OCI-LY1 (cell line): ENCODE measurements around the gene BBS9.

ENCODE experiments used
- H2AFZ ChIP-seq: fragments of 200-600 bp; sonication (generic), shearing (Covaris generic); 2 replicates; pipeline ENCODE4 v1.6.0; 2014; ENCODE audit warnings: antibody characterized with exemption, mild to moderate bottlenecking, low read length
- H3F3A ChIP-seq: fragments of 200-600 bp; sonication (generic), shearing (Covaris generic); 2 replicates; pipeline ENCODE4 v1.6.0; 2014; ENCODE audit warnings: mild to moderate bottlenecking, antibody characterized with exemption, low read length, moderate library complexity; ENCODE audit not compliant: insufficient read depth
- H3K27ac ChIP-seq: fragments of 200-600 bp; sonication (generic); 2 replicates; pipeline ENCODE4 v1.5.1; 2014; ENCODE audit warnings: low read length, mixed run types, mild to moderate bottlenecking, low read depth; ENCODE audit not compliant: poor library complexity, severe bottlenecking
- H3K27me3 ChIP-seq: fragments of 200-600 bp; sonication (generic); 2 replicates; pipeline ENCODE4 v1.6.0; 2014; ENCODE audit warnings: antibody characterized with exemption, mild to moderate bottlenecking, low read length, moderate library complexity; ENCODE audit not compliant: insufficient read depth
- H3K36me3 ChIP-seq: fragments of 200-600 bp; sonication (generic); 2 replicates; pipeline ENCODE4 v1.6.1; 2014; ENCODE audit warnings: mild to moderate bottlenecking, antibody characterized with exemption, low read length, moderate library complexity, mixed read lengths; ENCODE audit not compliant: insufficient read depth
- H3K4me1 ChIP-seq: fragments of 200-600 bp; sonication (generic); 2 replicates; pipeline ENCODE4 v1.5.1; 2014; ENCODE audit warnings: mild to moderate bottlenecking, low read length, moderate library complexity; ENCODE audit not compliant: insufficient read depth, severe bottlenecking
- H3K4me2 ChIP-seq: fragments of 200-600 bp; sonication (generic), shearing (Covaris generic); 2 replicates; pipeline ENCODE4 v1.6.1; 2014; ENCODE audit warnings: low read length
- H3K4me3 ChIP-seq: fragments of 200-600 bp; sonication (generic); 2 replicates; pipeline ENCODE4 v1.5.1; 2014; ENCODE audit warnings: low read length, low read depth, mild to moderate bottlenecking, mixed read lengths; ENCODE audit not compliant: poor library complexity, severe bottlenecking
- H3K79me2 ChIP-seq: fragments of 200-600 bp; shearing (Covaris generic); 2 replicates; pipeline ENCODE4 v1.6.1; 2016; ENCODE audit warnings: mixed run types, low read length, mixed read lengths; ENCODE audit not compliant: insufficient read depth
- H3K9ac ChIP-seq: fragments of 200-600 bp; sonication (generic), shearing (Covaris generic); 2 replicates; pipeline ENCODE4 v1.6.1; 2014; ENCODE audit warnings: mild to moderate bottlenecking, low read length, mixed read lengths
- H3K9me2 ChIP-seq: fragments of 200-600 bp; sonication (generic), shearing (Covaris generic); 2 replicates; pipeline ENCODE4 v1.6.1; 2014; ENCODE audit warnings: low read depth, mild to moderate bottlenecking, low read length, mixed read lengths
- H3K9me3 ChIP-seq: fragments of 200-600 bp; shearing (Covaris generic); 2 replicates; pipeline ENCODE4 v1.6.1; 2014; ENCODE audit warnings: low read length, mixed read lengths
- H4K20me1 ChIP-seq: fragments of 200-600 bp; sonication (generic), shearing (Covaris generic); 2 replicates; pipeline ENCODE4 v1.6.0; 2016; ENCODE audit warnings: mild to moderate bottlenecking, low read length; ENCODE audit not compliant: insufficient read depth
- EZH2 ChIP-seq: fragments of 200-600 bp; sonication (generic), shearing (Covaris generic); IDR thresholded peaks from 2 replicates; pipeline ENCODE4 v1.8.0; 2017; ENCODE audit warnings: borderline replicate concordance, mixed run types, mild to moderate bottlenecking, antibody characterized with exemption, low read length, moderate library complexity, mixed read lengths
- TF ChIP-seq, protein P1 (sequence below): fragments of 200-600 bp; sonication (generic), shearing (Covaris generic); IDR thresholded peaks from 2 replicates; pipeline ENCODE4 v1.5.1; 2017; ENCODE audit warnings: mild to moderate bottlenecking, antibody characterized with exemption, low read length, moderate library complexity, mixed read lengths

Gene BBS9

DNA sequence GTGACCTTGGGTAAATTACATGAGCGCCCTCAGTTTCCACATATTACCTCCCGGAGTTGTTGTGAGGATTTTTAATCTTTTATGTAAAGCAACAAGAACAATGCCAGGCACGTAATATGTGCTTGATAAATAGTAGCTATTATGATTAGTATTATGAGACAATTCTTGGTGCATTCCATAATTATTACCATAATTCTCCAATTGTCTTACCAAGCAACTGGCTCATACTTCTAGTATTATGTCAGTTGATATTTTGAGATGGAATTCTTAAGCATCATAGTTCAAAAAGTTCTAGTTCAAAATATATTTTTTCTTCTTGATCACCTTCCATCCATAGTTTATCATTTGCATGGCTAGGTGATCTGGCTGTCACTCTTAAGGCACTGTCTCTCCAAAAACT, 259.0 kb downstream of the BBS9 start:
- Histone ChIP-seq H3K9ac (no peak overlapping the region), H3K4me1 (no peaks in the 10 kb centered on the region), H3K27me3 (no peaks in the 10 kb centered on the region), H3K4me3 (no peak overlapping the region), H4K20me1 (no peaks in the 10 kb centered on the region), H3K36me3 (no peaks in the 10 kb centered on the region), H3K79me2 (no peaks in the 10 kb centered on the region), H3K9me3 (no peaks in the 10 kb centered on the region), H3K9me2 (no peaks in the 10 kb centered on the region), H2AFZ (no peak overlapping the region), H3F3A (no peaks in the 10 kb centered on the region), H3K4me2 (no peak overlapping the region), H3K27ac (no peak overlapping the region)
- no peak for TF ChIP-seq EZH2
- TF ChIP-seq, protein P1, sequence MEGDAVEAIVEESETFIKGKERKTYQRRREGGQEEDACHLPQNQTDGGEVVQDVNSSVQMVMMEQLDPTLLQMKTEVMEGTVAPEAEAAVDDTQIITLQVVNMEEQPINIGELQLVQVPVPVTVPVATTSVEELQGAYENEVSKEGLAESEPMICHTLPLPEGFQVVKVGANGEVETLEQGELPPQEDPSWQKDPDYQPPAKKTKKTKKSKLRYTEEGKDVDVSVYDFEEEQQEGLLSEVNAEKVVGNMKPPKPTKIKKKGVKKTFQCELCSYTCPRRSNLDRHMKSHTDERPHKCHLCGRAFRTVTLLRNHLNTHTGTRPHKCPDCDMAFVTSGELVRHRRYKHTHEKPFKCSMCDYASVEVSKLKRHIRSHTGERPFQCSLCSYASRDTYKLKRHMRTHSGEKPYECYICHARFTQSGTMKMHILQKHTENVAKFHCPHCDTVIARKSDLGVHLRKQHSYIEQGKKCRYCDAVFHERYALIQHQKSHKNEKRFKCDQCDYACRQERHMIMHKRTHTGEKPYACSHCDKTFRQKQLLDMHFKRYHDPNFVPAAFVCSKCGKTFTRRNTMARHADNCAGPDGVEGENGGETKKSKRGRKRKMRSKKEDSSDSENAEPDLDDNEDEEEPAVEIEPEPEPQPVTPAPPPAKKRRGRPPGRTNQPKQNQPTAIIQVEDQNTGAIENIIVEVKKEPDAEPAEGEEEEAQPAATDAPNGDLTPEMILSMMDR: no peak

DNA sequence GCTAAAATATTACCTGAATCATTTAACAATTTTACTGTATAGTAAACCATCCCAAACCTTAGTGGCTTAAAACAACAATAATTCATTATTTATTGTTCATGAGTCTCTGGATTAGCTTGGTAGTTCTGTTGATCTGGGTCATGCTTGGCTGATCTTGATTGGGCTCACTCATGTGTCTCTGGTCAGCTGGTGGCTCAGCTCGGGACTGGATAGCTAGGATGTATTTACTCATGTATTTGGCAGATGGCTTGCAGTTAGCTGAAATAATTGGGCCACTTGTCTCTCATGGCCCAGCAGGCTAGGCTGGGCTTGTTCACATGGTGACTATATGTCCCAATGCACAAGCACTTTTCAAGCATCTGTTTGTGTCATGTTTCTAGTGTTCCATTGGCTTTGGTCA, 262.8 kb downstream of the BBS9 start:
- Histone ChIP-seq H3K36me3 (no peaks in the 10 kb centered on the region), H3F3A (no peaks in the 10 kb centered on the region), H2AFZ (no peak overlapping the region), H3K79me2 (no peaks in the 10 kb centered on the region), H3K27ac (no peak overlapping the region), H3K4me3 (no peak overlapping the region), H3K9ac (no peak overlapping the region), H3K9me2 (no peaks in the 10 kb centered on the region), H3K27me3 (no peaks in the 10 kb centered on the region), H3K4me1 (no peaks in the 10 kb centered on the region), H3K4me2 (no peak overlapping the region), H4K20me1 (no peaks in the 10 kb centered on the region), H3K9me3 (no peaks in the 10 kb centered on the region)
- TF ChIP-seq, protein P1: no peak
- no peak for TF ChIP-seq EZH2

DNA sequence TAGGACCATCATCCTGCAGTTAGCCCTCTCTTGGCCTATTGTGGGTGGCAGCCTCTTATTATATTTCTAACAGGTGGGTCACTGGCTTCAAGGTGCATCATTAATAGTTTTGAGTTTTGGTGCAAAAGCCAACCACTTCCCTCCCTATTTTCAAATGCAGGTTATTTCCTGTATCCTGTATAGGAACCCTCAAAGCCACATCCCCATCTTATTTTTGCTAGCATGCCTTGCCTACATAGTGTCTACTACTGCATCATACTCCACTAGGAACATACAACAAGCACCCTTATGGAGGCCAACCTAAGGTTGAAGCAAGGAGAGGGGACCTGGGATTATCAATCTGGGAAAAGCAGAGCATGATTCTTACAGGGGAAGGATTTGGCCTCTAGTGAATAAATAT, 264.4 kb downstream of the BBS9 start:
- TF ChIP-seq, protein P1: no peak
- no peak for TF ChIP-seq EZH2

More for the DNA sequence above, 264.4 kb downstream of the BBS9 start:
- no peaks in the 10 kb centered on the region for H3K9me3 ChIP-seq
- no peaks in the 10 kb centered on the region for H3K4me1 ChIP-seq
- H3K9ac ChIP-seq: no peak overlapping the region
- no peaks in the 10 kb centered on the region for H3F3A ChIP-seq
- H3K27me3 ChIP-seq: no peaks in the 10 kb centered on the region
- H3K4me3 ChIP-seq: no peak overlapping the region
- no peaks in the 10 kb centered on the region for H3K79me2 ChIP-seq
- H4K20me1 ChIP-seq: no peaks in the 10 kb centered on the region
- no peaks in the 10 kb centered on the region for H3K9me2 ChIP-seq
- no peaks in the 10 kb centered on the region for H3K36me3 ChIP-seq
- no peak overlapping the region for H3K27ac ChIP-seq
- H3K4me2 ChIP-seq: no peak overlapping the region
- no peak overlapping the region for H2AFZ ChIP-seq
